H9 (cell line): ENCODE data around the gene PRKCZ. TPM values are rescaled to one million over a fixed set of nuclear protein-coding genes. Genes with fewer than 3 reads are reported as not detected.

Experiments
- DNase-seq: peaks from one replicate; pipeline ENCODE4 v3.0.0-alpha.2; 2017
- H2AFZ ChIP-seq: one replicate; pipeline ENCODE4 v1.6.1; 2013; ENCODE audit warnings: mild to moderate bottlenecking, low read length, control low read depth, moderate library complexity
- H2AK5ac ChIP-seq: 2 replicates; pipeline ENCODE4 v1.6.1; 2013; ENCODE audit warnings: low read length, control low read depth, mixed read lengths; ENCODE audit not compliant: insufficient read length
- H2BK120ac ChIP-seq: one replicate; pipeline ENCODE4 v1.6.1; 2013; ENCODE audit warnings: low read depth, mild to moderate bottlenecking, low read length, control low read depth, inconsistent platforms; ENCODE audit not compliant: poor library complexity, severe bottlenecking
- H2BK12ac ChIP-seq: 2 replicates; pipeline ENCODE4 v1.6.1; 2013; ENCODE audit warnings: low read length, control low read depth, mixed read lengths, low read depth; ENCODE audit not compliant: insufficient read length
- H2BK15ac ChIP-seq: 2 replicates; pipeline ENCODE4 v1.6.1; 2013; ENCODE audit warnings: low read depth, low read length, control low read depth
- H2BK20ac ChIP-seq: one replicate; pipeline ENCODE4 v1.6.1; 2013; ENCODE audit warnings: low read depth, mild to moderate bottlenecking, low read length, control low read depth, inconsistent platforms; ENCODE audit not compliant: poor library complexity, severe bottlenecking
- H2BK5ac ChIP-seq: 2 replicates; pipeline ENCODE4 v1.6.1; 2013; ENCODE audit warnings: low read length, control low read depth, mixed read lengths; ENCODE audit not compliant: insufficient read length
- H3K14ac ChIP-seq: 2 replicates; pipeline ENCODE4 v1.6.1; 2013; ENCODE audit warnings: low read length, control low read depth; ENCODE audit not compliant: insufficient read depth
- H3K18ac ChIP-seq: 2 replicates; pipeline ENCODE4 v1.6.1; 2013; ENCODE audit warnings: low read depth, mild to moderate bottlenecking, mixed read lengths, low read length, control low read depth; ENCODE audit not compliant: insufficient read length
- H3K23ac ChIP-seq: 2 replicates; pipeline ENCODE4 v1.6.1; 2013; ENCODE audit warnings: low read length, control low read depth, mixed read lengths, low read depth; ENCODE audit not compliant: insufficient read length
- H3K23me2 ChIP-seq: 2 replicates; pipeline ENCODE4 v1.6.1; 2013; ENCODE audit warnings: low read depth, mild to moderate bottlenecking, mixed read lengths, low read length, control low read depth; ENCODE audit not compliant: insufficient read length, poor library complexity, severe bottlenecking
- H3K27ac ChIP-seq: 2 replicates; pipeline ENCODE4 v1.5.1; 2013; ENCODE audit warnings: low read length, control low read depth, mixed read lengths, low read depth; ENCODE audit not compliant: insufficient read length
- H3K27me3 ChIP-seq: 2 replicates; pipeline ENCODE4 v1.6.1; 2013; ENCODE audit warnings: low read length, control low read depth, inconsistent platforms; ENCODE audit not compliant: insufficient read depth
- H3K4ac ChIP-seq: 2 replicates; pipeline ENCODE4 v1.6.1; 2013; ENCODE audit warnings: low read depth, mild to moderate bottlenecking, control low read depth, inconsistent platforms, low read length, moderate library complexity
- H3K4me1 ChIP-seq: 2 replicates; pipeline ENCODE4 v1.6.1; 2013; ENCODE audit warnings: low read length, control low read depth, inconsistent platforms; ENCODE audit not compliant: insufficient read depth
- H3K4me2 ChIP-seq: 2 replicates; pipeline ENCODE4 v1.6.1; 2013; ENCODE audit warnings: low read length, control low read depth, mixed read lengths; ENCODE audit not compliant: insufficient read length, insufficient read depth
- H3K56ac ChIP-seq: 2 replicates; pipeline ENCODE4 v1.6.1; 2013; ENCODE audit warnings: low read depth, mild to moderate bottlenecking, mixed read lengths, low read length, control low read depth; ENCODE audit not compliant: insufficient read length
- H3K79me1 ChIP-seq: 2 replicates; pipeline ENCODE4 v1.6.1; 2013; ENCODE audit warnings: low read depth, mild to moderate bottlenecking, moderate library complexity, low read length, control low read depth, inconsistent platforms; ENCODE audit not compliant: insufficient read depth, poor library complexity, severe bottlenecking
- H3K79me2 ChIP-seq: 2 replicates; pipeline ENCODE4 v1.6.1; 2013; ENCODE audit warnings: low read length, control low read depth, inconsistent platforms; ENCODE audit not compliant: insufficient read depth
- H3K9ac ChIP-seq: 2 replicates; pipeline ENCODE4 v1.6.1; 2013; ENCODE audit warnings: low read length, control low read depth, mixed read lengths; ENCODE audit not compliant: insufficient read length; ENCODE audit errors: extremely low read depth
- H3K9me3 ChIP-seq: one replicate; pipeline ENCODE4 v1.6.1; 2013; ENCODE audit warnings: low read depth, low read length, inconsistent platforms; ENCODE audit not compliant: control insufficient read depth
- H3T11ph ChIP-seq: one replicate; pipeline ENCODE4 v1.6.1; 2013; ENCODE audit warnings: mild to moderate bottlenecking, low read length, control low read depth, inconsistent platforms
- H4K20me1 ChIP-seq: one replicate; pipeline ENCODE4 v1.6.1; 2013; ENCODE audit not compliant: control insufficient read depth, insufficient read length, insufficient read depth
- H4K5ac ChIP-seq: 2 replicates; pipeline ENCODE4 v1.6.1; 2013; ENCODE audit warnings: low read depth, mild to moderate bottlenecking, mixed read lengths, low read length, control low read depth; ENCODE audit not compliant: insufficient read length
- H4K8ac ChIP-seq: replicated peaks from 2 replicates; pipeline ENCODE4 v1.6.1; 2013; ENCODE audit warnings: low read length, control low read depth, mixed read lengths, low read depth; ENCODE audit not compliant: insufficient read length
- H4K91ac ChIP-seq: 2 replicates; pipeline ENCODE4 v1.6.1; 2013; ENCODE audit warnings: low read depth, mild to moderate bottlenecking, moderate library complexity, mixed read lengths, low read length, control low read depth; ENCODE audit not compliant: insufficient read length
- H3K27ac Mint-ChIP-seq, 3 experiments: 2 replicates in 2 of 3; 3 replicates in 1 of 3; pipeline ENCODE4 v1.8.0; 2020 to 2021; ENCODE audit warnings: mixed read lengths in 3 of 3, mild to moderate bottlenecking in 1 of 3, moderate library complexity in 1 of 3
- H3K27me3 Mint-ChIP-seq: 2 replicates; pipeline ENCODE4 v1.8.0; 2021; ENCODE audit warnings: low read depth, mild to moderate bottlenecking, moderate library complexity, mixed read lengths
- H3K36me3 Mint-ChIP-seq, 3 experiments: 2 replicates in 2 of 3; 3 replicates in 1 of 3; pipeline ENCODE4 v1.8.0; 2020 to 2021; ENCODE audit warnings: low read depth in 3 of 3, mixed read lengths in 3 of 3; ENCODE audit not compliant: insufficient read depth in 1 of 3
- H3K4me1 Mint-ChIP-seq, 2 experiments: 2 replicates each; pipeline ENCODE4 v1.8.0; 2020; ENCODE audit warnings: mixed read lengths in 2 of 2
- H3K4me3 Mint-ChIP-seq, 2 experiments: 2 replicates in 1 of 2; 3 replicates in 1 of 2; pipeline ENCODE4 v1.8.0; 2020 to 2021; ENCODE audit warnings: mild to moderate bottlenecking in 2 of 2, mixed read lengths in 2 of 2, moderate library complexity in 1 of 2
- H3K9me3 Mint-ChIP-seq, 2 experiments: 2 replicates in 1 of 2; 3 replicates in 1 of 2; pipeline ENCODE4 v1.8.0; 2020; ENCODE audit warnings: mild to moderate bottlenecking in 2 of 2, mixed read lengths in 2 of 2, moderate library complexity in 1 of 2
- WGBS: extraction: QIAGEN DNeasy Blood & Tissue Kit; methylation state at CpG from one replicate; pipeline ENCODE4 v1.1.7; 2013; ENCODE audit warnings: missing lambda C conversion rate, low lambda C conversion rate, mixed read lengths; ENCODE audit not compliant: insufficient read length; ENCODE audit errors: extremely low coverage; 5-methylcytosine and 5-hydroxymethylcytosine counted together
- total RNA-seq: library from RNA; stranded (reverse); gene quantifications from 2 replicates; pipeline ENCODE4 v1.2.1, GENCODE V29; 2021
- TF ChIP-seq, protein P1 (sequence below): fragments of 200-600 bp; sonication (generic); conservative IDR thresholded peaks from 3 replicates; pipeline ENCODE4 v1.8.0; 2021; ENCODE audit warnings: antibody characterized with exemption, mild to moderate bottlenecking

PRKCZ gene
- total RNA-seq, 1 experiment from 2014 or later = 48.4 TPM

DNA sequence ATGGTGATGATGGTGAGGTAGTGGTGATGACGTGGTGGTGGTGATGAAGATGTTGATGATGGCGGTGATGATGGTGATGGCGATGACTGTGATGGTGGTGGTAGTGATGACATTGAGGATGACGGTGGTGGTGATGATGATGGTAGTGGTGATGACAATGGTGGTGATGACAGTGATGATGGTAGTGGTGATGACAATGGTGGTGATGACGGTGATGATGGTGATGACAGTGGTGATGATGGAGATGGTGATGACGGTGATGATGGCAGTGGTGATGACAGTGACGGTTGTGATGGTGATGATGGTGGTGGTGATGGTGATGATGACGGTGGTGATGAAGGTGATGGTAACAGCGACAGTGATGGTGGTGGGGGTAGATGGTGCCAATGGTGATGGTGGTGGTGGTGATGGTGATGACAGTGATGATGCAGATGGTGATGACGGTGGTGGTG, 105.0 kb downstream of the PRKCZ start:
- no peak overlapping the region for H2BK20ac ChIP-seq
- no peaks in the 10 kb centered on the region for H3K9me3 ChIP-seq
- no peaks in the 10 kb centered on the region for H3K79me1 ChIP-seq
- H2BK5ac ChIP-seq = no peak overlapping the region
- WGBS = 100% methylated on average over 2 of the region's 10 CpGs
- no peak overlapping the region for H3K23ac ChIP-seq
- H3K18ac ChIP-seq = no peak overlapping the region
- no peak overlapping the region for H4K8ac ChIP-seq
- peaks cover 12 to 65% (median 28%) of the 10 kb centered on the region in 3 experiments for H3K36me3 Mint-ChIP-seq
- H3T11ph ChIP-seq = no peak overlapping the region
- no peak overlapping the region for H2BK15ac ChIP-seq
- no peak overlapping the region for H2BK12ac ChIP-seq
- H3K79me2 ChIP-seq = no peaks in the 10 kb centered on the region; the same call in 1 of the 2 replicates
- no peak overlapping the region for H3K56ac ChIP-seq
- H3K14ac ChIP-seq = no peak overlapping the region
- H3K27me3 ChIP-seq = no peaks in the 10 kb centered on the region
- no peak overlapping the region for H2AK5ac ChIP-seq
- no peak overlapping the region for H3K27ac Mint-ChIP-seq
- DNase-seq = no peak
- H4K20me1 ChIP-seq = peaks cover 3% of the 10 kb centered on the region
- H3K4me1 Mint-ChIP-seq = no peaks in the 10 kb centered on the region
- TF ChIP-seq, protein P1, sequence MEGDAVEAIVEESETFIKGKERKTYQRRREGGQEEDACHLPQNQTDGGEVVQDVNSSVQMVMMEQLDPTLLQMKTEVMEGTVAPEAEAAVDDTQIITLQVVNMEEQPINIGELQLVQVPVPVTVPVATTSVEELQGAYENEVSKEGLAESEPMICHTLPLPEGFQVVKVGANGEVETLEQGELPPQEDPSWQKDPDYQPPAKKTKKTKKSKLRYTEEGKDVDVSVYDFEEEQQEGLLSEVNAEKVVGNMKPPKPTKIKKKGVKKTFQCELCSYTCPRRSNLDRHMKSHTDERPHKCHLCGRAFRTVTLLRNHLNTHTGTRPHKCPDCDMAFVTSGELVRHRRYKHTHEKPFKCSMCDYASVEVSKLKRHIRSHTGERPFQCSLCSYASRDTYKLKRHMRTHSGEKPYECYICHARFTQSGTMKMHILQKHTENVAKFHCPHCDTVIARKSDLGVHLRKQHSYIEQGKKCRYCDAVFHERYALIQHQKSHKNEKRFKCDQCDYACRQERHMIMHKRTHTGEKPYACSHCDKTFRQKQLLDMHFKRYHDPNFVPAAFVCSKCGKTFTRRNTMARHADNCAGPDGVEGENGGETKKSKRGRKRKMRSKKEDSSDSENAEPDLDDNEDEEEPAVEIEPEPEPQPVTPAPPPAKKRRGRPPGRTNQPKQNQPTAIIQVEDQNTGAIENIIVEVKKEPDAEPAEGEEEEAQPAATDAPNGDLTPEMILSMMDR = no peak
- H2AFZ ChIP-seq = no peak overlapping the region
- no peak overlapping the region; a peak in 1 of 5 replicates for H3K4me3 Mint-ChIP-seq
- no peaks in the 10 kb centered on the region for H3K23me2 ChIP-seq
- no peaks in the 10 kb centered on the region for H3K4me1 ChIP-seq
- no peak overlapping the region for H3K9ac ChIP-seq
- H2BK120ac ChIP-seq = no peak overlapping the region
- H3K4me2 ChIP-seq = no peak overlapping the region
- no peak overlapping the region for H3K27ac ChIP-seq
- H4K91ac ChIP-seq = no peak overlapping the region
- H3K27me3 Mint-ChIP-seq = no peaks in the 10 kb centered on the region; the same call in 1 of the 2 replicates
- peak overlapping the region; percentile 10 for H4K5ac ChIP-seq
- no peaks in the 10 kb centered on the region for H3K9me3 Mint-ChIP-seq
- H3K4ac ChIP-seq = no peak overlapping the region
